Stimulated activated CD4-positive, alpha-beta T cell treated with anti-CD3 and anti-CD28 coated beads, Interleukin-15, amount 100 ng/mL, for 48 hours (primary cell): ENCODE measurements around the gene CHRNA4.

ENCODE experiments used
- DNase-seq, 2 donors: peaks; one replicate each; pipeline ENCODE4 v3.0.0-alpha.2; 2020; ENCODE audit warnings: low read depth in 2 of 2

Gene CHRNA4

DNA sequence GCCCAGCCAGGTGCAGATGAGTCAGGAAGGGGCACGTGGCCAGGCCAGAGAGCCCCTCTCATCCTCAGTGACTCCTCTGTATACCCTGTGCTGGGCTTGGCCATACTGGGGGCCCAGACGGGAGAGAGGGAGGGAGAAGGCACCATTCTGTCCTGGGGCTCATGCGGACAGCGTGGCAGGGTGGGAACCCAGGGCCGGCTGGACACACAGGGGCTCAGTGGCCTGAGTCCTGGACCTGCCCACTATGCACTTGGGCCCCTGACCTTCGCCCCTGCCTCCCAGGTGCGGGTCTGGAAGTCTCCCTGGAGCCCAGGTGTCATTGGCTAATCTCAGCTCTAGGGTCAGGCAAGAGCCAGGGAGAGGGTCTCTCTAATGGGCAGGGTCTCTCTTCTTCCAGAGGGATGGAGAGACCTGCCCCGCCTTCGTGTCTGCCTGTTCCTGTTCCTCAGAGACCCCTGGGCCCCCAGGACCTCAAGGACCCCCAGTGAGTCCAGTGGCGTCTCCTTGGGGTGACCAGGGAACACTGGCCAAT is 40.5 kb downstream of the CHRNA4 start:
- DNase-seq: no peak

DNA sequence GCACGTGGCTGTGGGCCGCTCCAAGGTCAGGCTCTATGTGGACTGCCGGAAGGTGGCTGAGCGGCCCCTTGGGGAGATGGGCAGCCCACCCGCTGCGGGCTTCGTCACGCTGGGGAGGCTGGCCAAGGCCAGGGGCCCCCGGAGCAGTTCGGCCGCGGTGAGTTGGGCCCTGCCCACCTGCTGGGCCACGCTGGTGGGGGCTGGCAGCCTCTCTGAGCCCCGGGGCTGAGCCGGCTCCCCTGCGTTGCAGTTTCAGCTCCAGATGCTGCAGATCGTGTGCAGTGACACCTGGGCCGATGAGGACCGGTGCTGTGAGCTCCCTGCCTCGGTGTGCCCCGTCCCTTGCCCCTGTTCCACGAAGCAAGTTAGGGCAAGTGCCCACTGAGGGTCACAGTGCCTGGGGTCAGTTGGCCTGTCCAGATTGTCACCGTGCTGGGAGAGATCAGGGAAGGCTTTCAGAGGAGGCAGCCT is 41.1 kb downstream of the CHRNA4 start:
- no peak for DNase-seq

DNA sequence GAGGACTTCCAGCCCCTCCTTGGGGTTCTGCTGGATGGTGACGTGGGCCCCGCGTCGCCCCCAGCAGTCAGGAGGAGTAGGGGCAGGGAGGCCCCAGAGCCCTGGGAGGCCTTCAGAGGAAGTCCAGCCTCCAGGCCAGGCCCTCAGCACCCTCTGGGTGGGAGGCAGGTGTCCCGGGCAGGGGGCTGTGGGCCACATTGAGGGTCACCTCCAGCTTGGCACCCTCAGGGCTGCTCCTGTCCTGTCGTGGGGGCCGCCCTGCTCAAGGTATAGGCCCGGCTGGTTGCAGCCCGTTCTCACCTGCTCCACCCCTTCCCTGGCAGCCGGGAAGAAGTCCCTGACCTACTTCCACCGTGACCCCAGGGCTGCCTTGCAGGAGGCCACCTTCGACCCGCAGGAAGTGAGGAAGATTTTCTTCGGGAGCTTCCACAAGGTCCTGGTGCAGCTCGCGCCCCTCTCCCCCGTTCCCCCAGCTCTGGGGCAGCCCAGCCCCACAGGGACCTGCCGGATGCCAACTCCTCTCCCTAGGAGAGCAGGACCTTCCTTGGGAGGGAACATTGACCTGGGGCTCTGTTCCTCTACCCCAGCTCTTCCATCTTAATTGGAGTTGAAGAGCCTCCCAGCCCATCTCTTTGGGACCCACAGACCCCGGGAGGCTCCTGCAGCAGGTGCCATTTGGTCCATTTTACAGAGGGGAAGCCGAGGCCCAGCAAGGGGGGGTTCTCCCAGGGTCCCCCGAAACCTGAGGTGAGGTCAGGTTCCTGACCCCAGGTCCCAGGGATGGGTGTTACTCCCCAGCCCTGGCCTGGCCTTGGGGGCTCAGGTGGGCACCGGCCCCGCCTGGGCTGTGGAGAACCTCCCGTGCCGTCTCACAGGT is 41.7 kb downstream of the CHRNA4 start:
- DNase-seq: no peak

DNA sequence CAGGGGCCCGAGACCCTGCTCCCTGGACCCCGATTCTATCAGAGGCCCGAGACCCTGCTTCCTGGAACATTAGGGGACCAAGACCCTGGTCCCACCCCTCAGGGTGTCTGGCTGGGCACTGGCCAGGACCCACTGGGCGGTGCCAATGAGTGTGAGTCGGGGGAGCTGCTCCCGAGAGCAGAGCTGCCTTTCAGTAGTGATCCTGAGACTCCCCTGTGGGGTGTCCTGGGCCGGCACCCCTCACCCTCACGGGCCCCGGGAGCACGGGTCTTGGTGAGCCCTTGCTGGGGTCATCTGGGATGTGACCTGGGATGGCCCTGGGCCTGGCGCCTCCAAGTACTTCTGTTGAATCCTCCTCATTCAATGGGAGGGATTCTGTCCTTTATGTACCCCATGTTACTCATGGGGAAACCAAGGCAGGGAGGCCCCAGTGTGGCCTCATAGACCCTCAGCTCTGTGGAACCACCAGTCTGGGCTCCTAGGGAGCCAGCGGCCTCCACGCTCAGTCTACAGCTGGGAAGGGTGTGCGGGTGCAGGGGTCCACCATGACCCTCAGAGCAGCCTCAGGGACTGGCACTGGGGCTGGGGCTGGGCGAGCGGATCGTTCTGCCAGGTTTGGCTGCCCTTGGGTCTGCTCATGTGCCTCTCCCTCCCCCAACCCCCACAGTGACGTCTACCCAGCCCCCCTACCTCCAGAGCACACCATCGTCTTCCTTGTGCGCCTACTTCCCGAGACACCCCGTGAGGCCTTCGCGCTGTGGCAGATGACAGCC is 42.6 kb downstream of the CHRNA4 start:
- DNase-seq: no peak

DNA sequence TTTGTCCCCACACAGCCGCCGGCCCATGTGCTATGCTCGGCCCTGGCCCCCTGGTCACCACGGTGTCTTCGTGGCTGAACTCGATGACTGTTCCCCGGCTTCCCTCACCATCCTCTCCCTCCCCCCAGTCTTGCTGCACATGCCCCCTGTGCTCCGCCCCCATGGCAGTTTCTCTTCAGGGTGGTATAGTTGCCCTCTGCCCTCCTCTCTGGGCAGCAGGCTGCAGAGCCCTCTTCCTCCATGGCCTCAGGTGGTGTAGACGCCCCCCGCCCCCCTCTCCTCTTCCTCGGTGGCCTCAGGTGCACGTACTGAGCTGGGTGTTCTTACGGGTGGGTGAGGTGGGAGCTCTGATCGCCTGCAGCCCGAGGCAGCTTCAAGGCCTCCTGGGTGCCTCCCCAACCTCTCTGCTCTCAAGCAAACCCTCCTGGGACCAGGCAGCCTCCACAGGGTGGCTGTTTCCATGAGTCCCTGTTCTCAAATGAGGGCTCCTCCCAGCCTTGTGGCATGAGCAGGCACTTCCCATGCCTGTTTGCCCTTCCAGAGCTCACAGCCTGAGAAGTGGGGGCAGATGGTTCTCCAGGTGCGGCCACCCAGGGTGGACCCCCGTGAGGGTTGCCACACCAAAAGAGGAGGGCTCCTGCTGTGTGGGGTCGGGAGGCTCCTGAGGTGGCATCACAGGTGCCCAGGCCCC is 43.4 kb downstream of the CHRNA4 start:
- DNase-seq: no peak

DNA sequence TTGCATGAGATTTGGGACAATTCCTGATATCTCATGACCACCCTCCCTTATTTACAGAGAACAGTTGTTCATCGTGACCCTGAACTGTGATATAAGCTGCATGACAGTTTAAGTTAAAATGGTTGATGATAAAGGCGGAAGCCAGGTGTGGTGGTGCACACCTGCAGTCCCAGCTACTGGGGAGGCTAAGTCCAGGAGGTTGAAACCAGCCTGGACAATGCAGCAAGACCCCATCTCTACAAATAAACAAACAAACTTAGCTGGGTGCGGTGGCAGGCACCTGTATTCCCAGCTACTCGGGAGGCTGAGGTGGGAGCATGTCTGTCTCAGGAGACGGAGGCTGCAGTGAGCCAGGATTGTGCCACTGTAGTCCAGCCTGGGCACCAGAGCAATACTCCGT is 44.1 kb downstream of the CHRNA4 start:
- DNase-seq: no peak

DNA sequence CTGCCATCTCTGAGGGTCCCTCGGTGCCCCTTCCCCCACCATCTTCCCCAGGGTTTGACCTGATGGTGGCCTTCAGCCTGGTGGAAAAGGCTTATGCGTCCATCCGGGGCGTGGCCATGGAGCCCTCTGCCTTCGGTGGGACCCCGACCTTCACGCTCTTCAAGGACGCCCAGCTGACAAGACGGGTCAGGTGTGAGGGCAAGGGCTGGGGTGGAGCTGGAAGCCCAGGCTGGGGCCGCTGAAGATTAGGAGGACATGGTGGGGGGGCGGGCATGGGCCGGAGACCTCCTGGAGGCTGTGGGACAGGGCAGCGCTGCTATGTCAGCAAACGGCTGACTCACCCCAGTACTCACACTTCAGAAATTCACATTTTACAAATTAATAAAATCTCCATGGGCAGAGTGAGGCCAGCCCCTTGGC is 44.6 kb downstream of the CHRNA4 start:
- DNase-seq: no peak

DNA sequence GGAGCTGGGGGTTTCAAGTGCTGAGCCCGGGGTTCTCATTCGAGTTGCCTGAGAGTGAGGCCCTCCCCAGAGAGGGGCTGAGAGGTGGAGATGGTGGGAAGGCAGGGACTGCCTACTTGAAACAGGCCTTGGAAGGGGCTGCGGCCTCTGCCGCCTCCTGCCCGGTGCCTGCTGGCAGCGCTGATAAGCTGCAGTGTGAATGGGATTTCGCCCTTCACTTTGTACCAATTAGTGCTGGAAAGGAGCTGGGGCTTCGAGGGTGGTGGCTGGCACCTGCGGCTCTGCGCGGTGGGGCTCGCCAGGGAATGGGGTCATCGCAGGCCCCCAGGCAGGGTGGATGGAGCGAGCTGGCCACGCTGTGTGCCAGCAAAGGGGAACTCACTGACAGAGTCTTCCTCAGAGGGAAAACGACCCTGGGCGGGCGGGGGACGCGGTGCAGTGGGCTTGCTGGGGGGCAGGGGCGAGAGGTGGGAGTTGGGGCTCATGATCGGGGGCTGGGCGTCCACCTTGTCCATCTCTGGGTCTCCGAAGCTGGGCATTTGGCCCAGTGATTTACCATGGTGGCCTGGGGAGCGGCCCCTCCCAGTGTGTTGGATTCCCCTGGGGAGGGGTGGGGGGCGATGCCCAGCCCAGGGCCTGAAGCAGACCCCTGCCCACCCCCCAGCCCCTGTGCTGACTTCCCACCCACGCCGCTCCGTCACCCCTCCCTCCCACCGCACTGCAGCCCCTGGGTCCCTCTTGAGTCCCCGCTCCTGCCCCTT is 45.2 kb downstream of the CHRNA4 start:
- DNase-seq: no peak

DNA sequence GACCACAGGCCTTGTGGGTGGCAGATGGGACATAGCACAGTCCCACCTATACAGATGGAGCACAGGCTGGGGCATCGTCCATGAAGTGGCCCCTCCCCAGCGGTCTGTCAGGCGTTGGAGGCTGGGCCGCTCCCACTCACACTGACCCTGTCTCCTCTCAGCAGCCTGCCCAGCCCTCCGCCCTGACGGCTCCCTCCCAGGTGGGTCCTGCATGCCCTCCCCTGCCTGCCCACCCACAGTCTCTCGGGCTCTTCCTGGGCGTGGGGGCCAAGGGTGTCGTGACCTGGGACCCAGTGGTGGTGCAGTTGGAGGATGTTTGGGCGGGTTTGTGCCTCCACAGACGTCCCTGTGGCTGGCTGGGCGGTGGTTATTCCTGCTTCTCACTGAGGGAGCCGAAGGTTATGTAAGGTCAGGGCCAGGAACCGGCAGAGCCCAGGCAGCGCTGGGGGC is 45.9 kb downstream of the CHRNA4 start:
- no peak for DNase-seq

DNA sequence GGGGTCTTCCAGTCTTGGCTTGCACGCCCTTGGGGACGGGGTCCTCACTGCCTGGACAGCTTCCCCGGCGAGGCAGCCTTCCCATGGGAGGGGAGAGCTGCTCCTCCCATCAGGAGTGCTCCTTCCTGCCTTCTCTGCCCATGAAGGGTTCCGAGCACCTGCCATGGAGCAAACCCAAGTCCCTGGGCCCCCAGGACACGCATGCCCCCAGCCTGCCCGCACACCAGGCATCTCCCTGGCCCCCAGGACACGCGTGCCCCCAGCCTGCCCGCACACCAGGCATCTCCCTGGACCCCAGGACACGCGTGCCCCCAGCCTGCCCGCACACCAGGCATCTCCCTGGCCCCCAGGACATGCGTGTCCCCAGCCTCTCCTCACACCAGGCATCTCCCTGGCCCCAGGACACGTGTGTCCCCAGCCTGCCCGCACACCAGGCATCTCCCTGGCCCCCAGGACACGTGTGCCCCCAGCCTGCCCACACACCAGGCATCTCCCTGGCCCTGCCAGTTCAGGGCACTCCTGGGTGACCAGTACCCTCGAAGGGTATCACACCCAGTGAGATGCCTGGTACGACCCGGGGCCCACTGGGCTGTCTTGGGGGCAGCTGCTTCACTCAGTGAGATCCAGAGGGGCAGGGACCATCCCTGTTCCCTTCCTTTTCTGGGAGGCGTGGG is 46.4 kb downstream of the CHRNA4 start:
- no peak for DNase-seq

DNA sequence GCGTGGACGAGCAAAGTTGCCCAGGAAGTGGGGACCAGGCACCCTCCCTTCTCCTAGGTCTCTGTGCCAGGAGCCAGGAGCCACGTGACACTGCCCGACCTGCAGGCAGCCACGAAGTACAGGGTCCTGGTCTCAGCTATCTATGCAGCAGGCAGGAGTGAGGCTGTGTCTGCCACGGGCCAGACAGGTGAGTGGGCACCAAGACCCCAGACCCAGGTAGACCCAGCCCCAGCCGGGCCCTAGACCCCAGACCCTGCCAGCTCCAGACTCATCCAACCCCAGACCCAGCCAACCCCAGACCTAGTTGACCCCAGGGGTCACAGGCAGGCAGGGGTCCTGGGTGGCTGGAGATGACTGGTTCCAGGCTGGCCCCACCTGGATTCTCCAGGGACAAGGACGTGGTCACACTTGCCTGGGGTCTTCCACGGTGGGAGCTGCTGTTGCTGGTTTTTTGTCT is 47.1 kb downstream of the CHRNA4 start:
- no peak for DNase-seq

DNA sequence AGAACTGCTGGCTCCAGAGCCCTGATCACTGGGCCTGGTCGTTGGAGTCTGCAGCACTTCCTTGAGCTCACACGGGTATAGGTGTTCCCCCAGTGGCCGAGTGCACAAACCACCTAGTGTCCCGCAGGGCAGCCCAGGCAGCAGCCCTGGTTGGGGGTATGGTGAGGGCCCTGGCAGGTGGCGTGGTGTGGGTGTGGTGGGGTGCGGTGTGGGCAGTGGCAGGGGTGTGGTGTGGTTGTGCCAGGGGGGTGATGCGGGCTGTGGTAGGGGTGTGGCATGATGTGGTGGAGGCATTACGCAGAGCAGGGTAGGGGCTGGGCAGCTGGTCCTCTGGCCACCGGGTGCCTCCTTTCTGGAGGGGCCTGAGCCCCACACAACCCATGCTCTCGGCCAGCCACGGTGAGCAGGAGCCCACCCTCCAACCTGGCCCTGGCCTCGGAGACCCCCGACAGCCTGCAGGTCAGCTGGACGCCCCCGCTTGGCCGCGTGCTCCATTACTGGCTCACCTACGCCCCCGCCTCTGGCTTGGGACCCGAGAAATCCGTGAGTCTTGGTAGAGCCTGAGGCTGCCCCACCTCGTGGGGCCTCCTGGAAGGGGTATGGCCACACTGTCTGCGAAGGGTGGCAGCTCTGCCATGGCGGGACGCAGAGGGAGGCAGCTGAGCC is 47.7 kb downstream of the CHRNA4 start:
- no peak for DNase-seq

DNA sequence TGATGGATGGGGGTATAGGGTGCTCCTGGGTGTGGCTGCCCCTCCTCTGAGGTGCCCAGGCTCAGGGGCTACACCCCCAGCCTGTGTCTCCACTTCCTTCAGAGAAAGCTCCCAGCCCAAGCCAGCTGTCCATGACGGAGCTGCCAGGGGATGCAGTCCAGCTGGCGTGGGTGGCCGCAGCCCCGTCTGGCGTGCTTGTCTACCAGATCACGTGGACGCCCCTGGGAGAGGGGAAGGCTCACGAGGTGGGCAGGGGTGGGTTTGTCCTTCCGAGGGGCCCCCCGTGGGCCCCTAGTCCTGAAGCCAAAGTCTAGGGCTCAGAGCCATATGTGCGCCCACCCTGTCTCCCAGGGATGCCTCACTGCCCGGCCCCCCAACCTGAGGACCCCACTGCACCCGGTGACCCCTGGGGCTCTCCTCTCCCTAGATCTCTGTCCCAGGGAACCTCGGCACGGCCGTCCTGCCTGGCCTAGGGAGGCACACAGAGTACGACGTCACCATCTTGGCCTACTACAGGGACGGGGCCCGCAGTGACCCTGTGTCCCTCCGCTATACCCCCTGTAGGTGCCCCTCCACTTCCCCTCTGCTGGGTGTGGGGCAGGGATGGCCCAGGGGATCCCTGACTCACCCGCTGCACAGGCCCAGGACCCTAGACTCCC is 48.3 kb downstream of the CHRNA4 start:
- no peak for DNase-seq

DNA sequence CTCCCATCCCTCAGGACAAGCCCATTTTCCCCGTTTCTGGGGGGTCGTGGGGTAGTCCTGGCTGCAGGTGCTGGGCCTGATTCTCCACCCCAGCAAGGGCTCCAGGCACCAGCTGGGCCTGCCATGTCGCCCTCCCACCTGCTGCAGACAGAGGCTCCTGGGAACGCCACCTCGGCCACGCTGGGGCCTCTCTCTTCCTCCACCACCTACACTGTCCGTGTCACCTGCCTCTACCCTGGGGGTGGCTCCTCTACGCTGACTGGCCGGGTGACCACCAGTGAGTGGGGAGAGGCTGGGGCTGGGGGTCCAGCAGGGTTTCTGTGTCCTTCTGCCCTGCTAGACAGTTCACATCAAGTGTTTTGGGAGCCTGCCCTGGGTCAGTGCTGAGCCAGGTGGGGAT is 48.9 kb downstream of the CHRNA4 start:
- DNase-seq: no peak

DNA sequence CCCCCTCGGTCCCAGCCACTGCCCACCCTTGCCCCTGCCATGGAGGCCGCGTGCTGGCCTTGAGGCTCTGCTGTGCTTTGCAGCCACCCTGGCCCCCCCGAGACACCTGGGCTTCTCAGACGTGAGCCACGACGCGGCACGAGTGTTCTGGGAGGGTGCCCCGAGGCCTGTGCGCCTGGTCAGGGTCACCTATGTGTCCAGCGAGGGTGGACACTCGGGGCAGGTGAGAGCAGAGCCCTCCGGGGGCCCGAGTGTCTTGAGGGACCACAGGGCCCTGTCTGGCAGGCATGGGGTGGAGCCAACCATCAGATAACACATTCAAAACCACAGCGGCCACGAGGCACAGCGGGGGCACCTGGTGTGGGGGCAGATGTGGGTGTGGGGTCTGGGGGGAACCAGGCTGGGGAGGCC is 49.3 kb downstream of the CHRNA4 start:
- DNase-seq: no peak

DNA sequence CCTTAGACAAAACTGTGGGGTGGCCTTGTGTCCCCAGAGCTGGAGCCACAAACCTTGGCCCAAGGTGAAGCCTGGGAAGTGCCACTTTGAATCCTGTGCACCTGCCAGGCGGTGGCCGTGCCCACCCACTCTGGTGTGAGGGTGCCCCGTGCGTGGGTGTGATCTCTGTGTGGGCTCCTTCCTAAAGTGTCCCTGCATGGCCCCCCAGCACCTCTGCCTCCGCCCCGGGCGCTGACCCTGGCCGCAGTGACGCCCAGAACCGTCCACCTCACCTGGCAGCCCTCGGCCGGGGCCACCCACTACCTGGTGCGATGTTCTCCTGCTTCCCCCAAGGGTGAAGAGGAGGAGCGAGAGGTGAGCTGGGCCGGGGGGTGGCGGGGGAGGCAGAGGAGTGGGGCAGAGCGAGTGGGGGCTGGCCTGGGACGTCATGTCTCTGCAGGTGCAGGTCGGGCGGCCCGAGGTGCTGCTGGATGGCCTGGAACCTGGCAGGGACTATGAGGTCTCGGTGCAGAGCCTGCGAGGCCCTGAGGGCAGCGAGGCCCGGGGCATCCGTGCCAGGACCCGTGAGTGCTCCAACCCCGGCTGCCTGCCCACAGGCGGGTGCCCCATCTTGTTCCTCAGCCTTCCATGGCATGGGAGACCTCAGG is 49.8 kb downstream of the CHRNA4 start:
- DNase-seq: no peak

DNA sequence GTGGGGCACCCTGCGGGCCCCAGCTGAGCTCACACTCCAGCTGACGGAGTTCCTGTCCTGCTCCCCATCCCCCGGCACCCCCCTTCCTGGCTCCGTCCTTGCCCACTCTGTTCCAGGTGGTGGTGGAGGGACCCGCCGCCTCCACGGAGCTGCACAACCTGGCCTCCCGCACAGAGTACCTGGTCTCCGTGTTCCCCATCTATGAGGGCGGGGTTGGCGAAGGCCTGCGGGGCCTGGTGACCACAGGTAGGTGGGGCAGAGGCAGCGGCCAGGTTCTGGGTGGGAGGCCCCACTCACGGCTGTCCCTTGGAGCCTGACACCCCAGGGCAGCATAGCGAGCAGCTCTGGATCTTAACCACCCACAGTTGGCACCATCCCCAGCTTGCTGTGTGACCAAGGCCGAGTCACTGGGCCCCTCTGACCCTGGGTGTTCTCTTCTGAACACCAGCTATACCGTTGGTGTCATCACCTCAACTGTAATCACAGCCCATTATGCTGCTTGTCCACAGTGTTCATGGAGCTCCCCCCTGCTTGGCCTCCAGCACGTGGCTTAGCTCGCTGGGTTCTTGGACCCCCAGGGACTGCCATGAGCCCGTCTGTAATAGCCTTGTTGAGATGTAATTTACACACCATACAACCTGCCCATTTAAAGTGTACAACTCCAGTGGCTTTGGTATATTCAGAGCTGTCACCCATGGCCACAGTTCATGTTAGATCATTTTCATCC is 50.7 kb downstream of the CHRNA4 start:
- DNase-seq: no peak
